ENCODE results near the gene SMYD4.
"Not testable (repeated sequence)": the region's sequence is repeated elsewhere in the genome, so short reads cannot be mapped to it uniquely, and the experiment has no call there.

SMYD4 gene

GRCh38 chr17:1861391-1862010 is 31.8 kb upstream of the SMYD4 start:
- ChIA-PET POLR2A (no interaction called here), CTCF (interaction anchor here (1.0 to 1.5 kb wide), 4 partner anchors 137 to 145 kb away, joined by 3 to 4 read pairs (median 3); partner anchors contain the start of gene WDR81)
- no peak for DNase-seq (ENCODE audit: low read depth, low spot score)
- no peak for TF ChIP-seq CTCF (IDR thresholded peaks at IDR 0.05; ENCODE audit: insufficient read depth, low read length, missing control alignments)
- no peak overlapping the region for H3K4me3 ChIP-seq (ENCODE audit: low read depth, low read length)

- no peak overlapping the region for H3K4me3 ChIP-seq (ENCODE audit: low read depth, low read length)
- ChIA-PET POLR2A (no interaction called here), CTCF (interaction anchor here (1.0 to 1.5 kb wide), 4 partner anchors 137 to 145 kb away, joined by 3 to 4 read pairs (median 3); partner anchors contain the start of gene WDR81)
- no peak for DNase-seq (ENCODE audit: low read depth, low spot score)
- TF ChIP-seq CTCF (IDR thresholded peaks at IDR 0.05; ENCODE audit: insufficient read depth, low read length, missing control alignments), result no peak
These were observed 31.3 kb upstream of the SMYD4 start for GRCh38 chr17:1860978-1861377.

- H3K4me3 ChIP-seq (ENCODE audit: low read depth, low read length); POLR2A ChIA-PET; DNase-seq (ENCODE audit: low read depth, low spot score): not testable (repeated sequence)
- CTCF ChIA-PET, result interaction anchor here (1.8 kb wide), 1 partner anchor 9 kb away, joined by 6 read pairs; no protein-coding TSS in a partner anchor
These were observed 26.8 kb upstream of the SMYD4 start for GRCh38 chr17:1856462-1856861.

- ChIA-PET POLR2A (no interaction called here), CTCF (interaction anchor here (1.5 to 1.7 kb wide), 2 partner anchors 11 to 70 kb away, joined by 3 to 4 read pairs; no protein-coding TSS in a partner anchor)
- TF ChIP-seq CTCF (IDR thresholded peaks at IDR 0.05; ENCODE audit: insufficient read depth, low read length, missing control alignments), result no peak
These were observed 24.0 kb upstream of the SMYD4 start for GRCh38 chr17:1853698-1854097.

GRCh38 chr17:1852327-1852726 is 22.6 kb upstream of the SMYD4 start:
- POLR2A ChIA-PET, result no interaction called here
- no peak for TF ChIP-seq CTCF (IDR thresholded peaks at IDR 0.05; ENCODE audit: insufficient read depth, low read length, missing control alignments)
- CTCF ChIA-PET, result interaction anchor here (0.6 to 1.7 kb wide), 2 partner anchors 8 to 69 kb away, joined by 3 to 4 read pairs; no protein-coding TSS in a partner anchor
- H3K4me3 ChIP-seq (ENCODE audit: low read depth, low read length), result no peak overlapping the region
- DNase-seq (ENCODE audit: low read depth, low spot score), result no peak

More at GRCh38 chr17:1853698-1854097, 24.0 kb upstream of the SMYD4 start:
- no peak for DNase-seq (ENCODE audit: low read depth, low spot score)
- no peak overlapping the region for H3K4me3 ChIP-seq (ENCODE audit: low read depth, low read length)

- H3K4me3 ChIP-seq (ENCODE audit: low read depth, low read length), result no peak overlapping the region
- TF ChIP-seq CTCF (IDR thresholded peaks at IDR 0.05; ENCODE audit: insufficient read depth, low read length, missing control alignments), result no peak
- no peak for DNase-seq (ENCODE audit: low read depth, low spot score)
- POLR2A ChIA-PET, result no interaction called here
- CTCF ChIA-PET, result no interaction called here
These were observed 17.5 kb upstream of the SMYD4 start for GRCh38 chr17:1847191-1847590.

- TF ChIP-seq CTCF (IDR thresholded peaks at IDR 0.05; ENCODE audit: insufficient read depth, low read length, missing control alignments), result no peak
- no peak overlapping the region for H3K4me3 ChIP-seq (ENCODE audit: low read depth, low read length)
- CTCF ChIA-PET, result interaction anchor here (0.5 kb wide), 1 partner anchor 8 kb away, joined by 3 read pairs; no protein-coding TSS in a partner anchor
- DNase-seq (ENCODE audit: low read depth, low spot score), result no peak
- POLR2A ChIA-PET, result no interaction called here
These were observed 14.2 kb upstream of the SMYD4 start for GRCh38 chr17:1843947-1844346.

Data from AG04449 (cell line).